Muscle of leg (tissue), 11 donors: Measurements from ENCODE around the gene EHBP1. TPM values are rescaled to one million over a fixed set of nuclear protein-coding genes. Genes with fewer than 3 reads are reported as not detected.

ENCODE experiments used
- DNase-seq: peaks from one replicate; pipeline ENCODE4 v3.0.0; 2013
- H3K27ac ChIP-seq: one replicate; pipeline ENCODE4 v1.5.1; 2013; ENCODE audit warnings: mild to moderate bottlenecking, low read length, control low read depth
- H3K27me3 ChIP-seq: one replicate; pipeline ENCODE4 v1.6.1; 2013; ENCODE audit warnings: low read length; ENCODE audit not compliant: control insufficient read depth, insufficient read depth
- H3K36me3 ChIP-seq: one replicate; pipeline ENCODE4 v1.6.1; 2013; ENCODE audit warnings: low read length; ENCODE audit not compliant: control insufficient read depth, insufficient read depth
- H3K4me1 ChIP-seq: one replicate; pipeline ENCODE4 v1.6.1; 2013; ENCODE audit warnings: low read length; ENCODE audit not compliant: control insufficient read depth, insufficient read depth
- H3K4me3 ChIP-seq: one replicate; pipeline ENCODE4 v1.5.1; 2013; ENCODE audit warnings: low read length, control low read depth
- H3K9me3 ChIP-seq: replicated peaks from 2 replicates; pipeline ENCODE4 v1.6.1; 2013; ENCODE audit warnings: low read depth, low read length; ENCODE audit not compliant: control insufficient read depth
- WGBS: methylation state at CpG from one replicate; pipeline ENCODE4 v1.1.5; 2013; ENCODE audit warnings: missing lambda C conversion rate; ENCODE audit not compliant: insufficient coverage; 5-methylcytosine and 5-hydroxymethylcytosine counted together
- polyA plus RNA-seq, 8 donors: library from polyadenylated mRNA; unstranded; fragments of 120-200 nt; gene quantifications; one replicate each; pipeline versions ENCODE4 v1.2.1 to v1.2.3, GENCODE V29; 2013; ENCODE audit warnings: inconsistent platforms in 1 of 8, low replicate concordance in 1 of 8; ENCODE audit not compliant: insufficient read length in 8 of 8, insufficient read depth in 1 of 8
- total RNA-seq: library from RNA; stranded (reverse); fragments of 120-200 nt; gene quantifications from one replicate; pipeline ENCODE4 v1.2.4, GENCODE V29; 2013

The EHBP1 gene
- total and polyA plus RNA-seq, 9 donors: 21.8 to 41.1 (median 31.4) TPM

DNA sequence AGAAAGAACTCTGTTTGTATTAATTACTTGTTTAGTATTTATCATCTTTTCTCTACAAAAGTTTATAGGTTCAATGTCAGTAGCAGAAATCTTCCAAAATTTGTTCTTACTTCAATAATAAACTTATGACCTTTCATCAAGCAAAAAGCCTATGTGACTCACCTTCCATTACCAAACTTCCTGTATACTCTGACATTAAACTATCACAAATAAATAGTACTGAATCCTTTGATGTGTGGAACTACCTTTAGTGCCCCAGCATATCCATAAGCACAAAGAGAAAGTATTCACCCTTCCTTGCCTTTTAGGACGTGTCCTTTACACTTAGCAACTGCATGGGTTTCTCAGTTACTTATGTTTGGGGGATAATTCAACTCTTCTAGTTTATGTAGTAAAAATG, 166.0 kb downstream of the EHBP1 start:
- Histone ChIP-seq H3K27me3 (no peaks in the 10 kb centered on the region), H3K36me3 (peaks cover 18% of the 10 kb centered on the region), H3K9me3 (peaks cover 17% of the 10 kb centered on the region), H3K4me3 (no peak overlapping the region), H3K4me1 (no peaks in the 10 kb centered on the region), H3K27ac (no peak overlapping the region)
- WGBS: no CpG with 5 or more reads among the region's 1 CpG
- no peak for DNase-seq

DNA sequence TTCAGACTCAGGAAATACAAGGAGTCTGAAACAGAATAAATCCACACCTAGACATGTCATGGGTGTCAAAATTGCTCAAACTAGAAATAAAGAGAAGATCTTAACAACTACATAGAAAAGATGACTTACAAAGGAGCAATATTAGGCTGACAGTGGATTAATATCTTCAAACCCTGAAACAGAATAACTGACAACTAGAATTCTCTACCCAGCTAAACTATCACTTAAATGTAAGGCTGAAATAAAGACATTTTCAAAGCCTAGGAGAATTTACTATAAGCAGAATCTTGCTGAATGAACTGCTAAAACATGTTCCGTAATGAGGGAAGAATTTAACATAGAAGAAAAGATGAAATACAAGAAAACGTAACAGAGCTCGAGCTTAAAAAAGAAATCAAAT, 168.1 kb downstream of the EHBP1 start:
- H3K27ac ChIP-seq: no peak overlapping the region
- H3K4me1 ChIP-seq: no peaks in the 10 kb centered on the region
- H3K27me3 ChIP-seq: no peaks in the 10 kb centered on the region
- peaks cover 21% of the 10 kb centered on the region for H3K9me3 ChIP-seq
- no peak overlapping the region for H3K4me3 ChIP-seq
- WGBS: no CpG with 5 or more reads among the region's 3 CpGs
- no peak for DNase-seq
- H3K36me3 ChIP-seq: peaks cover 18% of the 10 kb centered on the region

DNA sequence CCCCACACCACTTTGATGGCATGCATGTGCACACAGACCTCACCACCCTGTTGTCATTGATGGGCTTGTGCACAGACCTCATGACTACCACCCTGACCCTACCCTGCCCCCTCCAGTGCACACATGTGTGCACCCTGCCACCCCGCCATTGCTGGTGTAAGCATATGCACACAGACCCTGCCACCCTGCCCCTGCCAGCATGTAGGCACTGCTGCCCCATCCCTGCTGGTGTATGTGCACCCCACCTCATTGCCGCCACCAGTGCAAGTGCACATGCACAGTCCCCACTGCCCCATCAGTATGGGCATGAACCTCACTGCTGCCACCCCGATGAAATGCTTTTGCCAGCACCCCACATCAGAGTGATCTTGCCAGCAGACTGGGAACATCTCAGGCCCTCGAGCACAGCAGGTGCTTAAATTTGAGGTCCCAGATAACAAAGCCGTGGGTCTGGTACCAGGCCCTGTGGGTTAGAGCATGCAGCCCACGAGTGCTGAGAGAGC, 169.4 kb downstream of the EHBP1 start:
- Histone ChIP-seq H3K4me1 (no peaks in the 10 kb centered on the region), H3K36me3 (peaks cover 16% of the 10 kb centered on the region), H3K9me3 (peaks cover 21% of the 10 kb centered on the region), H3K27ac (no peak overlapping the region), H3K27me3 (no peaks in the 10 kb centered on the region), H3K4me3 (no peak overlapping the region)
- 93% methylated on average over 6 of the region's 6 CpGs for whole genome bisulfite sequencing
- DNase-seq: no peak

DNA sequence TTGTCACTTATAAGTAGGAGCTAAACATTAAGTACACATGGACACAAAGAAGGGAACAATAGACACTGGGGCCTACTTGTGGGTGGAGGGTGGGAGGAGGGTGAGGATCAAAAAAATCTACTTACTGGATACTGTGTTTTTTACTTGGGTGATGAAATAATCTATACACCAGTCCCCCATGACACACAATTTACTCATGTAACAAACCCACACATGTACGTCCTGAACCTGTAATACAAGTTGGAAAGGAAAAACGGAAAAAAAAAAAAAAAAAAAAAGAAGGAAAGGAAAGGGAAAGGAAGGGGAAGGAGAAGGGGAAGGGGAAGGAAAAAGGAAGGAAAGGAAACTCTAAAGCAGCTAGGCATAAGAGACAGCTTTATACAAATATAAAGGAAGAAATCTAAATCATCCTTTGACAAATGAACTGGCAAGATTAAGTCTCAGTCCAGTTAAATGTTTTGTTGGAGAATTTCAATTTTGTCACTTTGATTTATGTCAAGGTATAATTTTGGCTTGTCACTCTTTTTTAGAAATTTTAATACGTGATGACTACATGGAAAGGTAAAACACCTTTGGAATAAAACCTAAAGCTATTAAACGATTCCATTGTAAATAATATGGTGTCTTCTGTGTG, 175.8 kb downstream of the EHBP1 start:
- Histone ChIP-seq H3K27me3 (no peaks in the 10 kb centered on the region), H3K4me1 (no peaks in the 10 kb centered on the region), H3K36me3 (peaks cover 4% of the 10 kb centered on the region), H3K9me3 (peaks cover 4% of the 10 kb centered on the region), H3K27ac (no peak overlapping the region), H3K4me3 (no peak overlapping the region)
- 60% methylated on average over 1 of the region's 4 CpGs for WGBS
- no peak for DNase-seq

DNA sequence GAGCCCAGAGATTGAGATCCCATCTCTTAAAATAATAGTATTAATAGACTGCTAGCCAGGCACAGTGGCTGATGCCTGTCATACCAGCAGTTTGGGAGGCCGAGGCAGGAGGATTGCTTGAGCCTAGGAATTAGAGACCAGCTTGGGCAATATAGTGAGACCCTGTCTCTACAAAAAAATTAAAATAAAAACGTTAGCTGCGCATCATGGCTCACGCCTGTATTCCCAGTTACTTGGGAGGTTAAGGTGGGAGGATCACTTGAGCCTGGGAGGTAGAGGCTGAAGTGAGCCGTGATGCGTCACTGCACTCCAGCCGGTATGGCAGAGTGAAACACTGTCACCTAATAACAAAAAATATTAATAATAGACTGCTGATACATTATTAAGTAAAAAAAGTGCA, 178.1 kb downstream of the EHBP1 start:
- 95% methylated on average over 4 of the region's 7 CpGs for WGBS
- no peaks in the 10 kb centered on the region for H3K9me3 ChIP-seq
- no peaks in the 10 kb centered on the region for H3K36me3 ChIP-seq
- no peaks in the 10 kb centered on the region for H3K27me3 ChIP-seq
- H3K4me1 ChIP-seq: no peaks in the 10 kb centered on the region
- H3K27ac ChIP-seq: no peak overlapping the region
- no peak overlapping the region for H3K4me3 ChIP-seq
- no peak for DNase-seq

DNA sequence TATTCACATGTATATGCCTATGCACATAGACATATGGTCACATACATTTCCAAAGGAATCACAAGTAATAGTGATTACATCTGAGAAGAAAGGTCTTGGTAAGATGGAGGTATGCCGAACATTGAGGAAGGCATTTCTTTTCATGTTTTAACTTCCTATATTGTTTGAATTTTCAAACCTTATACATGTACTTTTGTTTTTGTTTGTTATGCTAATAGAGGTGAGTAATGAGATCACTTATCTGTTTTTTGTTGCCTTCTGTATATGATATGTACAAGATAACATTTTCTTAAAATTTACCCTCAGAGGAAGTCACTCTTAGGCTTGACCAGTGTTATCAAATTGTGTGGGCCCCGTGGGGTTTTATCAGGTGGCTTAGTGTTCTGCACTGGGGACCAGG, 178.6 kb downstream of the EHBP1 start:
- DNase-seq: no peak
- Histone ChIP-seq H3K27me3 (no peaks in the 10 kb centered on the region), H3K4me3 (no peak overlapping the region), H3K4me1 (no peaks in the 10 kb centered on the region), H3K27ac (no peak overlapping the region), H3K9me3 (no peaks in the 10 kb centered on the region), H3K36me3 (no peaks in the 10 kb centered on the region)
- no CpG with 5 or more reads among the region's 2 CpGs for WGBS

DNA sequence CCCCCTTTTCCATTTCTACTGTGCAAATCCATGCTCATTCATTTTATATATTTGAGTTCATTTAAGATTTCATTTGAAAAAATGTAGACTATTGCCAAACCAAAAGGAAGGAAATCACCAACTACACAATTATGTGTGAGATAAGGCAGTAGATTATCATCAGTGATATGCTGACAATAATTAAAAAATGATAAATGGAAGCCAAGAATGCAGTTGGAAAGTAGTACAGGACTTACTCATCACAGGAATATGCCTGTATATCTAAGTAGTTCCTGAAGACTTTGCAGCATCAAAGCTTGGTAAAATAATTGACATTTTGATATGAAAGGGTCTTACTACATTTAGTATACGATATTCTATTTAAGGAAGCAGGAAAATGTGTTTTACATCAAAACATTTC, 179.0 kb downstream of the EHBP1 start:
- H3K9me3 ChIP-seq: no peaks in the 10 kb centered on the region
- H3K27ac ChIP-seq: no peak overlapping the region
- no peak overlapping the region for H3K4me3 ChIP-seq
- no CpG with 5 or more reads among the region's 1 CpG for WGBS
- no peaks in the 10 kb centered on the region for H3K36me3 ChIP-seq
- H3K4me1 ChIP-seq: no peaks in the 10 kb centered on the region
- no peaks in the 10 kb centered on the region for H3K27me3 ChIP-seq
- no peak for DNase-seq

DNA sequence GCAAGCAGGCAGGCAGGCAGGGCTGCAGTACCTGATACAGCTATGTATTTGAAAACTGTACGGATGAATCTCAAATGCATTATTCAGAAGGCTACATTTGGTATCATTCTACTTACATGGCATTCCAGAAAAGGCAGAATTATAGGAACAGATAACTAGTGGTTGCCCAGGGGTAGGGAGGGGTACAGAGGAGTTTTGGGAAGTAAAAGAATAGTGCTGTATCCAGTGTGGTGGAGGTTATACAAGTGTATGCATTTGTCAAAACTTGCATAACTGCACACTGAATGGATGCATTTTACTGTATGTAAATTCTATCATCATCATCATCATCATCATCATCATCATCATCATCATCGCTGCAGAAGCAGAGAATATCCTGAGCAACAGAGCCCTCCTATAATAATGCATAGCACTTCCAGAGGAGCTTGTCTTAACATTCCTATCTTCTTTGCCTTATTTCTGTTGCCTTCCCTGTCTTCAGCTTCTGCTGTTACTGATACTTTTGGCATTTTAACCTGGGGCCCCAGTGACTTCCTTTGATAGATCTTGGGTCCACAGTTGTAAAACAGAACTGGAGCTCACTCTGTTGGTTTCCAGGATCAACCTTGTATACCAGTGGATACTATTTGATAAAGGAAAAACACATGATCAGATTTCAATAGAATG, 189.6 kb downstream of the EHBP1 start:
- Histone ChIP-seq H3K36me3 (no peaks in the 10 kb centered on the region), H3K9me3 (no peaks in the 10 kb centered on the region), H3K27me3 (no peaks in the 10 kb centered on the region), H3K27ac (no peak overlapping the region), H3K4me3 (no peak overlapping the region), H3K4me1 (no peaks in the 10 kb centered on the region)
- WGBS: 100% methylated on average over 1 of the region's 2 CpGs
- DNase-seq: no peak

DNA sequence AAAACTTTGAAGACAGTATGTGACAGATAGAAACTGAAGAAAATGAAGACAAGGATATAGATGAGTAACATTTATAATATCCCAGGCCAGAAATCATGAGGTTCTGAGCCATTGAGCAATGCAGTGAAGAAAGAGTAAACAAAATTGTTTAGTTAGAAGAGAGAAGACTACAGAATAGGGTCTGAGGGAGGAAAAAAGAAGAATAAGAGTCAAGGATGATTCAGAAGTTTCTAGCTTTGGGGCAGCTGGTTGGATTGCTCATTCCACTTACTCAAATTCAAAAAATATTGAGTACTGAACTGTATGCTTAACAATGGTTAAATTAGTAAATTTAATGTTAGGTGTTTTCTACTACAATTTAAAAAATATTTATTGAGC, 190.1 kb downstream of the EHBP1 start:
- no peak overlapping the region for H3K4me3 ChIP-seq
- no peak for DNase-seq

DNA sequence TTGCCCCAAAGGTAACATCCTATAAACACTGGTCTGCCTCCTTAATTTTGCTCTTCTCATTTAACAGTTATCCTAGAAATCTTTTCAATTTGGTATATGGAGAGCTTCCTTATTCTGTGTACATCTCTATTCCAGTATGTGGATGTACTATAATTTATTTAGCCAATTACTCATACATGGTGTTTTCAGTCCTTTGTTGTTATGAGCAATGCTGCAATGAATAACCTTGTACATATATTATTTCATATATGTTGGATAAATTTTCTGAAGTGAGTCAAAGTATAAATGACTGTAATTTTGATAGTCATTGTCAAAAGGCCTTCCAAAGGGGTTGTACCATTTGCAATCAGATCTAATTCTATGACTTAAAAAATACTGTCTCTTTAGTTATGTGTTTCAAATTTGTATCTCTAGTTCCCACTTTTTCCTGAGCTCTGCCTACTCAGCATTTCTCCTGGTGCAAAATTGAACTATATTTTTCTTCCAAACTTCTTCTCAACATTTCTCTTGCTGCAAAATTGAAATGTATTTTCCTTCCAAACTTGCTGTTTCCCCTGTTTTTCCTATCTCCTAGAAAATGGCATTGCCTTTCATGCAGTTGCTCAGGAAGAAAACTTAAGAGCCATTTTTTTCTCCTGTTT, 191.8 kb downstream of the EHBP1 start:
- Histone ChIP-seq H3K9me3 (no peaks in the 10 kb centered on the region), H3K4me1 (no peaks in the 10 kb centered on the region), H3K4me3 (no peak overlapping the region), H3K27ac (no peak overlapping the region), H3K27me3 (no peaks in the 10 kb centered on the region), H3K36me3 (no peaks in the 10 kb centered on the region)
- DNase-seq: no peak

More for the DNA sequence above, 190.1 kb downstream of the EHBP1 start:
- Histone ChIP-seq H3K9me3 (no peaks in the 10 kb centered on the region), H3K27me3 (no peaks in the 10 kb centered on the region), H3K4me1 (no peaks in the 10 kb centered on the region), H3K27ac (no peak overlapping the region), H3K36me3 (no peaks in the 10 kb centered on the region)
